ENCODE results near the gene C2CD4B.

Gene C2CD4B

DNA sequence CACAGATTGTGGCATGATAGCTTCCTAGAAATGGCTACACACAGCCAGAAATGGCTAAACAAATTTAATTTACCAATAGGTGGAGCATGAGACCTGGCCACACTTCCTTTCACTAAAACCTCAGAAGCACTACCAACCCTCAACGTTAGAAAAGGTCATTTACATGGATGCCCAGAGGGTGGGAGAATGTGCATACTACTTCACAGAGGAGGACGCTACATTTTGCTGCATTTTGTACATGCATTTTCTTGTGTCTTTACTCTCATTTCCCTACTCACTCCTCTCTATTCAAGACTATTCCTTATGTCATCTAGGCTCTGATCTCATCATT is 40.1 kb downstream of the C2CD4B start:
- FAIRE-seq (no peak), DNase-seq (ENCODE audit: insufficient read length, low spot score) (no peak)
- TF ChIP-seq PAX5 (IDR thresholded peaks at IDR 0.05; ENCODE audit: insufficient read depth, low read length, severe bottlenecking), result no peak

DNA sequence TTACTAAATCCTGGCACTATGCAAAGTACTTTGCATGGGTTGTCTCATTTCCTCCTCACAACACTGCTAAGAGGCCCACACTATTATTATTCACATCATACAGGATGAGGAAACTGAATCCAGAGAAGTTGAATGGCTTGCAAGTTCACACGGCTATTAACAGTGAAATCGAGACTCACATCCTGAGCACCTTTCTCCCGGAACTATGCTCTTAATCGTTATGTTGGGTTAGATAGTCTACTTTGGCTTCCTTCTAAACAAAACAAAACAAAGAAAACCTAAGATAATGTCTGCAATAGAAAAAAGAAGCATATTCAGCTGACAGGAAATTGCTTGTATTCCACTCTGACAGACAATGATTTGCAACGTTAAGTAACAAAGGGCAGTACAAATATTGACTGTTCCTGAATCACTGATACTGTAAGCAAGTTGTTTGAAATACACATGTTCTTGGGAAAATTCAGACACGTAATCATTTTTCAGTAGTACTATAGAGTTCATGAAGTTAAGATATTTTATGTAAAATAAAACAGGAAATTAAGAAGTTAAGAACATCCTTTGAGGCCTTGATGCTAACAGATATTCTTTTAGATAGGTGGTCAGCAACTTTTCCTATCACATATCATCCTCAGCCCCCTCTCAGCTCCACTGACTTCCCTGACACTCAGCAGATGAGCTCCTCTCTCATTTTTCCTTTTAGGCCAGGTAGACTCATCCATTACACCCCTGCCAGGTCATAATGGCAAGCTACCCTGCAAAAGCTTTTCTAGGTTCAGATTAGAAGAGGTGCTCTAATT is 40.7 kb downstream of the C2CD4B start:
- DNase-seq (ENCODE audit: insufficient read length, low spot score), result no peak
- TF ChIP-seq SPI1 (IDR thresholded peaks at IDR 0.05; ENCODE audit: low read depth, low read length), result no peak
- no peak for TF ChIP-seq TAF1 (IDR thresholded peaks at IDR 0.05; ENCODE audit: low read depth, low read length)
- TF ChIP-seq POLR2AphosphoS5 (IDR thresholded peaks at IDR 0.05; ENCODE audit: low read depth, low read length), result no peak
- no peak for TF ChIP-seq PAX5 (IDR thresholded peaks at IDR 0.05; ENCODE audit: insufficient read depth, low read length, severe bottlenecking)
- no peak for TF ChIP-seq POLR2A (IDR thresholded peaks at IDR 0.05; ENCODE audit: low read depth, low read length)
- TF ChIP-seq POU2F2 (IDR thresholded peaks at IDR 0.05; ENCODE audit: low read depth, low read length), result no peak
- FAIRE-seq, result no peak

DNA sequence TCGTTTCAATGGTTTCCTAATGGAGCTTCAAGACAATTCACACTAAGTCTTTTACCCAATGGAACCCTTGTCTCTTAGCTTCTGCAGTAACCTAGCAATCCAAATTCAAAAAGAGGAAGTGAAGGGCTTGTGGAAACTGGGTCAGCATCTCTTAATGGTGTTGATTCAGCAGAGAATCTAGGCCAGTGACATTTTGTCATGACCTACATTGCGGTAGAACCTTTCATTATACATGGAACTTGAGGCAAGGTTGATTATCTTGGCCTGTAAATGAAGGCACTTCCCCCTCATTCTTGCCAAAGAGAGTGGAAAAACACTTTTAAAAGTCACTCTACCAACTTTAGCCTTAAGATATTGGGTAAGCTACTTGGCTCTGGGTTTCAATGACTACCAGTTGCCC is 42.8 kb downstream of the C2CD4B start:
- DNase-seq (ENCODE audit: insufficient read length, low spot score), result no peak
- no peak for FAIRE-seq
- TF ChIP-seq SPI1 (IDR thresholded peaks at IDR 0.05; ENCODE audit: low read depth, low read length), result peak; percentile 90
- no peak for TF ChIP-seq POLR2AphosphoS5 (IDR thresholded peaks at IDR 0.05; ENCODE audit: low read depth, low read length)
- TF ChIP-seq PAX5 (IDR thresholded peaks at IDR 0.05; ENCODE audit: insufficient read depth, low read length, severe bottlenecking), result no peak
- no peak for TF ChIP-seq TAF1 (IDR thresholded peaks at IDR 0.05; ENCODE audit: low read depth, low read length)

DNA sequence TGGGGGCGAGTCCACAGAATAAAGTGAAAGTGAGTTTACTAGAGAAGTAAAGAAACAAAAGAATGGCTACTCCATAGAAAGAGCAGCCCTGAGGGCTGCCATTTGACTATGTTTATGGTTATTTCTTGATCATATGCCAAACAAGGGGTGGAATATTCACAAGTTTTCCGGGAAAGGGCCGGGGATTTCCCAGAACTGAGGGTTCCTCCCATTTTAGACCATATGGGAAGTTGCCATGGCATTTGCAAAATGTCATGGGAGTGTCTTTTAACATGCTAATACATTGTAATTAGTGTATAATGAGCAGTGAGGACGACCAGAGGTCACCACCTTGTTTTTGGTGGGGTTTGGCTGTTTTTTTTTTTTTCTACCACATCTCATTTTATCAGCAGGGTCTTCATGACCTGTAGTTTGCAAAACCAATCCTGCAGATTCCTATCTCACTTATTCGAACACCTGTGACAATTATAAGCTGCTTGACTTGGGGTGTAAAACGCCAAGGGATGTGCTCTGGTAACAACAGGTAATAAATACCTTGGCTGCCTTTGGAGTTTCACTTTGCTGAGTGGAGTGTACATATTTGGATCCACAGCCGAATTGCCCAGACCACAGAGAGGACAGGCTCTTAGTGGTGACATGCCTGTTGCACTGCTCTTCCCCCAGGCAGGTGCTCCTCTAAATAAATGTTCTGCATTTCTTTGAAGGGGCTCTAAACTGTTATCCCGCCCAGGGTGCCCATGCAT is 43.6 kb downstream of the C2CD4B start:
- FAIRE-seq (no peak), DNase-seq (ENCODE audit: insufficient read length, low spot score) (no peak)
- TF ChIP-seq POU2F2 (IDR thresholded peaks at IDR 0.05; ENCODE audit: low read depth, low read length) (no peak), PAX5 (IDR thresholded peaks at IDR 0.05; ENCODE audit: insufficient read depth, low read length, severe bottlenecking) (no peak), SPI1 (IDR thresholded peaks at IDR 0.05; ENCODE audit: low read depth, low read length) (no peak), POLR2AphosphoS5 (IDR thresholded peaks at IDR 0.05; ENCODE audit: low read depth, low read length) (no peak), POLR2A (IDR thresholded peaks at IDR 0.05; ENCODE audit: low read depth, low read length) (no peak), TAF1 (IDR thresholded peaks at IDR 0.05; ENCODE audit: low read depth, low read length) (no peak)

DNA sequence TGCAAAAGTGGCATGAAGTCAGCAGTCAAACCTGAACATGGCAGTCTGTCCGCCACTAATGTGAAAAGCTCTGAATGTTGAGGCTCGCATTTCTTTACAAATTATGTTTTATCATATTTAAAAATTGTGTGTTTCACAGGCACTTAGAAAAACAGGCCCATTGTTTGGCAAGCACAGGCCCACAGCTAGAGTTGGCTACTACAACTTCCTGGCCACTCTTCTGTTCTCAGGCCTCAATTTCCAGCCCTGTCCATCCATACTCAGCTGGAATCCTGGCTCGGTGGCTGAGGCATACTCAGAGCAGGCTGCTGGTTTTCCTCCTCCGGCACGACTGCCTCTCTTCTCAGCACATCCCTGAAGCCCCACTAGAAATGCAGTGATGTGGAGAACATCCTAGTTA is 44.3 kb downstream of the C2CD4B start:
- TF ChIP-seq TAF1 (IDR thresholded peaks at IDR 0.05; ENCODE audit: low read depth, low read length) (no peak), PAX5 (IDR thresholded peaks at IDR 0.05; ENCODE audit: insufficient read depth, low read length, severe bottlenecking) (no peak), POLR2A (IDR thresholded peaks at IDR 0.05; ENCODE audit: low read depth, low read length) (no peak), POLR2AphosphoS5 (IDR thresholded peaks at IDR 0.05; ENCODE audit: low read depth, low read length) (no peak), POU2F2 (IDR thresholded peaks at IDR 0.05; ENCODE audit: low read depth, low read length) (no peak), SPI1 (IDR thresholded peaks at IDR 0.05; ENCODE audit: low read depth, low read length) (no peak)
- FAIRE-seq (no peak), DNase-seq (ENCODE audit: insufficient read length, low spot score) (no peak)

DNA sequence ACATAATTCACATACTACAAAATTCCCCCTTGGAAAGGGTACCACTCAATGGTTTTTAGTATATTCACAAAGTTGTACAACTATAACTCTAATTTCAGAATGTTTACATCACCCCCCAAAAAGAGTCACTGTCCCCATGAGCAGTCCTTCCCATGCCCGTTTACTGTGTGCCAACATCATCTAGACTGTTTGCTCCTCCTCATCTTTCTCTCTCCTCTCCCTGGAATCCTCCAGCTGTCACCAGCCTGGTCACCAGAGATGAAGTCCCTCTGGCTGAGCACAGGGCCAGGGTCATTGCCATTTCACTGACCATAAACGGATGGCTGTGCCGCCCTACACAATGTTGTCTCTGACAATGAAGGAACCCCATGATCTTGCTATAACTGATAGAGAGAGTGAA is 45.2 kb downstream of the C2CD4B start:
- no peak for FAIRE-seq
- TF ChIP-seq PAX5 (IDR thresholded peaks at IDR 0.05; ENCODE audit: insufficient read depth, low read length, severe bottlenecking) (no peak), TAF1 (IDR thresholded peaks at IDR 0.05; ENCODE audit: low read depth, low read length) (no peak), POLR2AphosphoS5 (IDR thresholded peaks at IDR 0.05; ENCODE audit: low read depth, low read length) (no peak), POU2F2 (IDR thresholded peaks at IDR 0.05; ENCODE audit: low read depth, low read length) (no peak), POLR2A (IDR thresholded peaks at IDR 0.05; ENCODE audit: low read depth, low read length) (no peak), SPI1 (IDR thresholded peaks at IDR 0.05; ENCODE audit: low read depth, low read length) (no peak)

DNA sequence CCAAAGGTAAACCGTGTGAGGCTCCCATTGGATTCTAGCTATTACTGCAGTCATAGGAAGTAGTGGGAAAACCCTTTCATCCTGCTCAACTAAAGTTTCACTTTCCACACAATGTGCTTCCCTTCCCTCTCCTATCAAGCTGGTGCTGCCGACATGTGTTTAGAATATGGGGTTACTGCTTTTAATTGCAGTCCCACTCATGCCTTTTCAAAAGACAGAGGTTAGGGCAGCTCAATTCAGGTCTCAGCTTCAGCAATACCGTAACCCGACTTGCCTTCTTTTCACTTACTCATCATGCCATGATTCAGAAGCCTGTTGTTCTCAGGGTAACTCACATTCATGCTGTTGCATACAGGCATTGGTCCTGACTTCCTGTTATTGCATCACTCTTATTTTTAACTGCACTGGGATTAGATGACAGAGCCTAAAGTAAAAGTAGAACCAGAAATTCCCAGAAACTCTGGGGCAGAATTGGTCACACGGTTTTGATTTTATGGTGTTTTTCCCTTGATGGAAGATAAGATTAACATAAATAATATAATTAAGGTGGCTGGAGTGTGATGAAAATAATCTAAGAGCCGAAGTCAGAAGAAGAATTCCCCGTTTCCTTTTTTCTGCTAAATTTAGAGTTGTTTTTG is 45.7 kb downstream of the C2CD4B start:
- TF ChIP-seq TAF1 (IDR thresholded peaks at IDR 0.05; ENCODE audit: low read depth, low read length), result no peak
- TF ChIP-seq PAX5 (IDR thresholded peaks at IDR 0.05; ENCODE audit: insufficient read depth, low read length, severe bottlenecking), result no peak
- no peak for TF ChIP-seq POLR2AphosphoS5 (IDR thresholded peaks at IDR 0.05; ENCODE audit: low read depth, low read length)
- no peak for TF ChIP-seq POLR2A (IDR thresholded peaks at IDR 0.05; ENCODE audit: low read depth, low read length)
- TF ChIP-seq SPI1 (IDR thresholded peaks at IDR 0.05; ENCODE audit: low read depth, low read length), result no peak
- TF ChIP-seq POU2F2 (IDR thresholded peaks at IDR 0.05; ENCODE audit: low read depth, low read length), result no peak
- FAIRE-seq (no peak), DNase-seq (ENCODE audit: insufficient read length, low spot score) (no peak)

More for the DNA sequence above, 45.2 kb downstream of the C2CD4B start:
- no peak for DNase-seq (ENCODE audit: insufficient read length, low spot score)

DNA sequence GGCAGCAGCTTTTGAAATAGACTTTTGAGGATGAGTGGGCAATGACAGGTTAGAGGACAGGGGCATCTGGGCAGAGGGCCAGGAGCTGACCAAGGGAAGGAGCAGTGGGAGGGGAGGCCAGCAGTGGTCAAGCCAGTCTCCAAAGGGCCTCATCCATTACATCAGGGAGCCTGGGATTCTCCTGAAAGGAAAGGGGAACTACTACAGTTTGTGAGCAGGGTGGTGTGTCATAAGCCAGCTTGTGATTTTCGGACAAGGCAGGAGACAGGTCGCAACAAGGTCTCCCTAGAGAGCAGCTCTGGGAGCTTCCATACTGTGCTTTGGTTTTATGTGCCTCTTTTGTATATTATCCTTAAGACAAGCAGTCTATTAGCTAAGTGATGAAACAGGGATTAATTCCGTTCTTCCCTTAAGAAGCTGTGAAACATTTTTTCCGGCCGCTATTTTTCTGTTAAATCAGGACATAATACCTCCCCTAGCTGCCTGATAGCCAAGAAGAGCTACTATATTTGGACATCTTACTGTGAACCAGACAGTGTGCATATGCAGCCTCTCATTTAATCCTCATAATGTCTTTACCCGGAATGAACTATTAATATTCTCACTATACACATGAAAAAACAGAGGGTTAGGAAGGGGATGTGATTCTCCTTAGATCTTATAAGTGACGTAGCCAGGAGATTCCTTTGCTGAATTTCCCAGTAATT is 46.4 kb downstream of the C2CD4B start:
- no peak for TF ChIP-seq POLR2AphosphoS5 (IDR thresholded peaks at IDR 0.05; ENCODE audit: low read depth, low read length)
- no peak for TF ChIP-seq TAF1 (IDR thresholded peaks at IDR 0.05; ENCODE audit: low read depth, low read length)
- no peak for TF ChIP-seq SPI1 (IDR thresholded peaks at IDR 0.05; ENCODE audit: low read depth, low read length)
- no peak for TF ChIP-seq POU2F2 (IDR thresholded peaks at IDR 0.05; ENCODE audit: low read depth, low read length)
- no peak for FAIRE-seq
- DNase-seq (ENCODE audit: insufficient read length, low spot score), result no peak

DNA sequence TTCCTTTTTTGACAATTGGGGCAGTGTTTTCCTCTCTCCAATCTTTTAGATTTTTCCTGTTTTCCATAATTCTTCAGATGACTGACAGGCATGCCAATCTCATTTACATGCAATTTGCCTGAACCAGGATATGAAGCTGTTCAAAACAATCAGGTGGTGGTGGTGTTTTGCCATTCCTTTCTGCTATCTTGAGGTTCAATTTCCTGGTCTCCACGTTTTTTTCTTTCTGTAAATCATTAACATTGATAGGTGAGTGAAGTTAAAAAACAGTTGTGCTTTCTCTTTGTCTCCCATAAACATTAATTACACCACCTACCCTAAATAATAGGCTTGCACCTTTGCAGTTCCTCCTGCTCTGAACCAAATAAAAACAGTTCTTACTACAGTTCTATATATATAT is 49.2 kb downstream of the C2CD4B start:
- FAIRE-seq, result no peak

More for the DNA sequence above, 49.2 kb downstream of the C2CD4B start:
- no peak for DNase-seq (ENCODE audit: insufficient read length, low spot score)
- TF ChIP-seq POLR2AphosphoS5 (IDR thresholded peaks at IDR 0.05; ENCODE audit: low read depth, low read length), result no peak
- no peak for TF ChIP-seq TAF1 (IDR thresholded peaks at IDR 0.05; ENCODE audit: low read depth, low read length)
- no peak for TF ChIP-seq POU2F2 (IDR thresholded peaks at IDR 0.05; ENCODE audit: low read depth, low read length)
- TF ChIP-seq PAX5 (IDR thresholded peaks at IDR 0.05; ENCODE audit: insufficient read depth, low read length, severe bottlenecking), result no peak
- no peak for TF ChIP-seq POLR2A (IDR thresholded peaks at IDR 0.05; ENCODE audit: low read depth, low read length)
- TF ChIP-seq SPI1 (IDR thresholded peaks at IDR 0.05; ENCODE audit: low read depth, low read length), result no peak
